ENCODE measurements around the gene ADGRV1. TPM values are rescaled to one million over a fixed set of nuclear protein-coding genes. Genes with fewer than 3 reads are reported as not detected.

The ADGRV1 gene
- polyA plus RNA-seq, 1 donor from 2014 or later = 3.7 TPM

- H3K79me2 ChIP-seq (replicated peaks; ENCODE audit: insufficient read depth, low read length) = no peaks in the 10 kb centered on the region
- H3K4me3 ChIP-seq (ENCODE audit: low read length) = no peak overlapping the region
- H2AFZ ChIP-seq (ENCODE audit: low read depth, low read length) = no peak overlapping the region
These were observed 647.5 kb downstream of the ADGRV1 start for GRCh38 chr5:91206103-91206502.

GRCh38 chr5:91206734-91207133, 648.1 kb downstream of the ADGRV1 start:
- no peaks in the 10 kb centered on the region for H3K36me3 ChIP-seq (ENCODE audit: insufficient read depth, low read length)
- no peaks in the 10 kb centered on the region for H3K79me2 ChIP-seq (replicated peaks; ENCODE audit: insufficient read depth, low read length)
- H3K27ac ChIP-seq (ENCODE audit: low read length) = no peak overlapping the region
- H3K27me3 ChIP-seq (ENCODE audit: insufficient read depth, low read depth, low read length) = no peaks in the 10 kb centered on the region
- H4K20me1 ChIP-seq (ENCODE audit: insufficient read depth) = no peaks in the 10 kb centered on the region
- no peaks in the 10 kb centered on the region for H3K9me3 ChIP-seq (ENCODE audit: low read length)
- no peaks in the 10 kb centered on the region for H3K9me2 ChIP-seq (ENCODE audit: insufficient read depth, low read length)
- no peak overlapping the region for H3K4me2 ChIP-seq (ENCODE audit: low read length)
- no peaks in the 10 kb centered on the region for H3F3A ChIP-seq (ENCODE audit: insufficient read depth, low read length, poor library complexity, severe bottlenecking)
- TF ChIP-seq TAF1 (IDR thresholded peaks at IDR 0.05; ENCODE audit: low read depth) = no peak
- no peak for TF ChIP-seq POLR2AphosphoS5 (IDR thresholded peaks at IDR 0.05)
- no peak for TF ChIP-seq EZH2 (IDR thresholded peaks at IDR 0.05; ENCODE audit: borderline replicate concordance, insufficient read depth, low read length, poor library complexity, severe bottlenecking)
- no peak for TF ChIP-seq EP300 (conservative IDR thresholded peaks at IDR 0.05; ENCODE audit: poor library complexity, severe bottlenecking)
- TF ChIP-seq MXI1 (conservative IDR thresholded peaks at IDR 0.05; ENCODE audit: poor library complexity, severe bottlenecking) = no peak
- TF ChIP-seq, protein P1, sequence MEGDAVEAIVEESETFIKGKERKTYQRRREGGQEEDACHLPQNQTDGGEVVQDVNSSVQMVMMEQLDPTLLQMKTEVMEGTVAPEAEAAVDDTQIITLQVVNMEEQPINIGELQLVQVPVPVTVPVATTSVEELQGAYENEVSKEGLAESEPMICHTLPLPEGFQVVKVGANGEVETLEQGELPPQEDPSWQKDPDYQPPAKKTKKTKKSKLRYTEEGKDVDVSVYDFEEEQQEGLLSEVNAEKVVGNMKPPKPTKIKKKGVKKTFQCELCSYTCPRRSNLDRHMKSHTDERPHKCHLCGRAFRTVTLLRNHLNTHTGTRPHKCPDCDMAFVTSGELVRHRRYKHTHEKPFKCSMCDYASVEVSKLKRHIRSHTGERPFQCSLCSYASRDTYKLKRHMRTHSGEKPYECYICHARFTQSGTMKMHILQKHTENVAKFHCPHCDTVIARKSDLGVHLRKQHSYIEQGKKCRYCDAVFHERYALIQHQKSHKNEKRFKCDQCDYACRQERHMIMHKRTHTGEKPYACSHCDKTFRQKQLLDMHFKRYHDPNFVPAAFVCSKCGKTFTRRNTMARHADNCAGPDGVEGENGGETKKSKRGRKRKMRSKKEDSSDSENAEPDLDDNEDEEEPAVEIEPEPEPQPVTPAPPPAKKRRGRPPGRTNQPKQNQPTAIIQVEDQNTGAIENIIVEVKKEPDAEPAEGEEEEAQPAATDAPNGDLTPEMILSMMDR (IDR thresholded peaks at IDR 0.05; ENCODE audit: poor library complexity, severe bottlenecking) = no peak
- TF ChIP-seq SMC3 (conservative IDR thresholded peaks at IDR 0.05; ENCODE audit: poor library complexity) = no peak
- H3K9ac ChIP-seq (ENCODE audit: low read length) = no peak overlapping the region
- no peak overlapping the region for H3K4me3 ChIP-seq (ENCODE audit: low read length)
- H2AFZ ChIP-seq (ENCODE audit: low read depth, low read length) = no peak overlapping the region

More at GRCh38 chr5:91206103-91206502, 647.5 kb downstream of the ADGRV1 start:
- Histone ChIP-seq H3K27me3 (ENCODE audit: insufficient read depth, low read depth, low read length) (no peaks in the 10 kb centered on the region), H3K9me3 (ENCODE audit: low read length) (no peaks in the 10 kb centered on the region), H4K20me1 (ENCODE audit: insufficient read depth) (no peaks in the 10 kb centered on the region), H3K4me2 (ENCODE audit: low read length) (no peak overlapping the region), H3K27ac (ENCODE audit: low read length) (no peak overlapping the region), H3K9ac (ENCODE audit: low read length) (no peak overlapping the region), H3K9me2 (ENCODE audit: insufficient read depth, low read length) (no peaks in the 10 kb centered on the region), H3K36me3 (ENCODE audit: insufficient read depth, low read length) (no peaks in the 10 kb centered on the region), H3F3A (ENCODE audit: insufficient read depth, low read length, poor library complexity, severe bottlenecking) (no peaks in the 10 kb centered on the region)
- TF ChIP-seq SMC3 (conservative IDR thresholded peaks at IDR 0.05; ENCODE audit: poor library complexity) = no peak
- TF ChIP-seq EZH2 (IDR thresholded peaks at IDR 0.05; ENCODE audit: borderline replicate concordance, insufficient read depth, low read length, poor library complexity, severe bottlenecking) = no peak
- TF ChIP-seq TAF1 (IDR thresholded peaks at IDR 0.05; ENCODE audit: low read depth) = no peak
- TF ChIP-seq EP300 (conservative IDR thresholded peaks at IDR 0.05; ENCODE audit: poor library complexity, severe bottlenecking) = no peak
- TF ChIP-seq, protein P1 (IDR thresholded peaks at IDR 0.05; ENCODE audit: poor library complexity, severe bottlenecking) = no peak
- TF ChIP-seq MXI1 (conservative IDR thresholded peaks at IDR 0.05; ENCODE audit: poor library complexity, severe bottlenecking) = no peak
- TF ChIP-seq, protein P2, sequence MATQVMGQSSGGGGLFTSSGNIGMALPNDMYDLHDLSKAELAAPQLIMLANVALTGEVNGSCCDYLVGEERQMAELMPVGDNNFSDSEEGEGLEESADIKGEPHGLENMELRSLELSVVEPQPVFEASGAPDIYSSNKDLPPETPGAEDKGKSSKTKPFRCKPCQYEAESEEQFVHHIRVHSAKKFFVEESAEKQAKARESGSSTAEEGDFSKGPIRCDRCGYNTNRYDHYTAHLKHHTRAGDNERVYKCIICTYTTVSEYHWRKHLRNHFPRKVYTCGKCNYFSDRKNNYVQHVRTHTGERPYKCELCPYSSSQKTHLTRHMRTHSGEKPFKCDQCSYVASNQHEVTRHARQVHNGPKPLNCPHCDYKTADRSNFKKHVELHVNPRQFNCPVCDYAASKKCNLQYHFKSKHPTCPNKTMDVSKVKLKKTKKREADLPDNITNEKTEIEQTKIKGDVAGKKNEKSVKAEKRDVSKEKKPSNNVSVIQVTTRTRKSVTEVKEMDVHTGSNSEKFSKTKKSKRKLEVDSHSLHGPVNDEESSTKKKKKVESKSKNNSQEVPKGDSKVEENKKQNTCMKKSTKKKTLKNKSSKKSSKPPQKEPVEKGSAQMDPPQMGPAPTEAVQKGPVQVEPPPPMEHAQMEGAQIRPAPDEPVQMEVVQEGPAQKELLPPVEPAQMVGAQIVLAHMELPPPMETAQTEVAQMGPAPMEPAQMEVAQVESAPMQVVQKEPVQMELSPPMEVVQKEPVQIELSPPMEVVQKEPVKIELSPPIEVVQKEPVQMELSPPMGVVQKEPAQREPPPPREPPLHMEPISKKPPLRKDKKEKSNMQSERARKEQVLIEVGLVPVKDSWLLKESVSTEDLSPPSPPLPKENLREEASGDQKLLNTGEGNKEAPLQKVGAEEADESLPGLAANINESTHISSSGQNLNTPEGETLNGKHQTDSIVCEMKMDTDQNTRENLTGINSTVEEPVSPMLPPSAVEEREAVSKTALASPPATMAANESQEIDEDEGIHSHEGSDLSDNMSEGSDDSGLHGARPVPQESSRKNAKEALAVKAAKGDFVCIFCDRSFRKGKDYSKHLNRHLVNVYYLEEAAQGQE (IDR thresholded peaks at IDR 0.05; ENCODE audit: borderline replicate concordance) = no peak
- TF ChIP-seq RAD21 (conservative IDR thresholded peaks at IDR 0.05) = no peak
- TF ChIP-seq POLR2AphosphoS5 (IDR thresholded peaks at IDR 0.05) = no peak

All from neural cell (in vitro differentiated cells).